Epidermal melanocyte (primary cell): ENCODE results near the gene PIEZO2.
"Not testable (repeated sequence)": the region's sequence is repeated elsewhere in the genome, so short reads cannot be mapped to it uniquely, and the experiment has no call there.

Experiments used
- DNase-seq: peaks from one replicate; pipeline ENCODE4 v3.0.0; 2011; ENCODE audit warnings: low spot score; ENCODE audit not compliant: insufficient read length

The PIEZO2 gene

DNA sequence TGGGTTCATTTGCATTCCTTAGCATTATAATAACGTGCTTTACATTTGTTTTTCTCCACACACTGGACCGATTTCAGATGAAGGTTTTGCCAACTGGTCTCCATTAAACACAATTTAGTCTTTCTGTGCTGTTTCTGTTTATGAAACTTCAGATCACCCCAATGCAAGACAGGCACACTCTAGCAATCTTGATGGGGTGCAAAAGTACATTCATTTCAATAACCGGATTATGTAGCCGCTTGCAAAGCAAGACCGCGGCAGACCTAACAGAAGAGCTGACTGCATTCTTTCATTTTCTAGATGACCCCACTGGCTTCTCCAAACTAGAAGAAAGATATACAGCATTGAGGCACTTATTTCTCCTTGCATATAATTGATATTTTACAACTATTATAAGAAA lies 301.5 kb downstream of the PIEZO2 start:
- DNase-seq = no peak

DNA sequence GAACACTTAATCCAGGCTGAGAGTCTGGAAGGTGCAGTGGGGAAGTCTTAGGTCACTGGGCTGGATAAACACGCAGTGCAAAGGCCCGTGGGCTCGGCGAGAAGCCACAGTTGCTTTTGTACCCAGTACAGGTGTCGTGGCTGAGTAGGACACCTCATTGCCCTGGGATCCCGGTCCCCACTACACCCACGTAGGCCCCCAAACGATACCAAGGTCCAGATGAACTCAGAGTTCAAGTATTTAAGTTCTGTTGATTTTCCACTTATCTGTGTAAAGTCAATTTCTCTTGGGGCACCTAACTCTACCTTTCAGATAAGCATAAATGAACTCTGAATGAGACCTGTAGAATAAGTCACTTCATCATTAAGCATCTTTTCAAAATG lies 302.0 kb downstream of the PIEZO2 start:
- DNase-seq = no peak

DNA sequence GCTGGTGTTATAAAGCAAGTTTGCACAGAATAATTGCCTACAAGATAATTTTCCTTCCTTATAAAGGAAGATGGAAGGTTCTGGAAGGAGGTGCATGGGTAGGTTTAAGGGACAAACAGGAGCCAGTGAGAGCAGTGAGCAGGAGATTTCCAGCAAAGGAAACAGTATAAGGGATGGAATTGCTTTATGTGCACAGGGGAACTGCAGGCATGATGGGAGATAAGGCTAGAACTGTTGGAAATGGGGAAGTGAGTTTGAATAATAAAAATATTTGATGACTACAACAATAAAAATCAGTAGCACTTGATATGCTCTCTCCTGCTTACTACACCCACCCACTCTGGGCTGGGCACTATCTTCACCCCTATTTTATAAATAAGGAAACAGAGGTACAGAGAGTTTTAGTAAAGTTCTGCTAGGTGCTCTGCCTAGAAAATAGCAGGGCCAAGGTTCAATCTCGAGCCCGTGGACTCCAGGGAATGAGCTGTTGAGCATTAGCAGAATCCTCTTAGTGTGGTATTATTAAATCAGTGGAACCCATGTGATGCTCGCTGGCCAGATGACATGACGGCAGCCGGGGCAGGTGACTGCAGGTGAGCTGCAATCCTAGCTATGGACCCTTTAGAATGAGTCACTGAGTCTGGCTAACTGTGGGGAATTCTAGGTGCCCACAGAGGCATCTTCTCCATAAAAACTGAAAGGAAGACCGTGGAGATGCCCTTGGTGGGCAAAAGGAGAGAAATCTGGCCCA lies 302.5 kb downstream of the PIEZO2 start:
- DNase-seq = no peak

DNA sequence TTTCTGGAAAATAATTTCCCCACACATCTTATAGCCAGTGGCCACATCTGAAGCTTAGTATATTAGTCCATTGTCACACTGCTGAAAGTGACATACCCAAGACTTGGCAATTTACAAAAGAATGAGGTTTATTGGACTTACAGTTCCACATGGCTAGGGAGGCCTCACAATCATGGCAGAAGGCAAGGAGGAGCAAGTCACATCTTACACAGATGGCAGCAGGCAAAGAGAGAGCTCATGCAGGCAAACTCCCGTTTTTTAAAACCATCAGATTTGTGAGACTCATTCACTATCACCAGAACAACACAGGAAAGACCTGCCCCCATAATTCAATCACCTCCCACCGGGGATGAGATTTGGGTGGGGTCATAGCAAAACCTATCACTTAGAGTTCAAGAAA lies 303.3 kb downstream of the PIEZO2 start:
- not testable (repeated sequence) for DNase-seq

DNA sequence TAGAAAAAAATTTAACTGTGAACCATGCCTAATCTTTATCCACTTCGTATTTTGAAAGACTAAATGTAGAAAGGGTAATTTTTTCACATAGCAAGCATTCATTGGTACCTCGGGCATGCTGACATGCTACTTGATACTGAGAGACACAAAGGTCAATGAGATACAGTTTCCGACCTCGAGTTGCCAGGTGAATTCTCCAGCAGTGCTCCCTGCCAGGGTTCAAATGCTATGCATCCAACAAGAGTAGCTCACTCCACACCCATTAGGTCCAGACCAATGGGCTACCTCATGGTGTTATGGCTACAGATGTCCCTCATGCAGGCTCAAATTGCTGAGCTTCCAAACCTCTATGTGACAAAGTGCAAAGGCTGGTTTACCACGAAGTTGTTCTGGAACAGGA lies 305.8 kb downstream of the PIEZO2 start:
- DNase-seq = no peak

DNA sequence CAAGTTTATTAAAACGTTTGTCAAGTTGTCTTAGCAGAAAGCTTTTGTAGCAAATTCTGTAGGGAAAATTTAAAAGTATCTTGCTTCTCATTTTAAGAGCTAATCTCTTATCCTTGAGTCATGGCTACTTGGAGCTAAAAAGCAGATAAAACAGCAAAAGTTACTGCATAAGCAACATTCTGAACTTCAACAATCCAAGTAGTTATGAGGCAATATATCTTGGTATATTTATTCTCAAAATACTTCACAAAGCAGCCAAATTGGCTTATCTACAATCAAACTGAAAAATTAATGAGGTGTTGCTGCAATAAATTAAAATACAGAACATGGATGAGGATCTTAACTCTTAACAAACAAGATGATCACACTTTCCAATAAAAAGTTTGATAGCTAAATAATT lies 306.5 kb downstream of the PIEZO2 start:
- no peak for DNase-seq

DNA sequence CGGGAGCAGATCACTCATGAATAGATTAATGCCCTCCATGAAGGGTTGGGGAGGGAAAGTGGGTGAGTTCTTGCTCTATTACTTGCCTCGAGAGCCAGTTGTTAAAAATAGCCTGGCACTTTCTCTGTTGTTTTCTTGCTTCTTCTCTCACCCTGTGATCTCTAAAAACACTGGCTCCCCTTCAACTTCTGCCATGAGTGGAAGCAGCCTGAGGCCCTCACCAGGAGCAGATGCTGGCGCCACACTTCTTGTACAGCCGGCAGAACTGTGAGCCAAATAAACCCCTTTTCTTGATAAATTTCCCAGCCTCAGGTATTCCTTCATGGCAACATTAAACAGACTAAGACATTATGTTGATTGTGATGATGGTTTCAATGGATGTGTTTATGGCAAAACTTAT lies 307.0 kb downstream of the PIEZO2 start:
- DNase-seq = no peak

DNA sequence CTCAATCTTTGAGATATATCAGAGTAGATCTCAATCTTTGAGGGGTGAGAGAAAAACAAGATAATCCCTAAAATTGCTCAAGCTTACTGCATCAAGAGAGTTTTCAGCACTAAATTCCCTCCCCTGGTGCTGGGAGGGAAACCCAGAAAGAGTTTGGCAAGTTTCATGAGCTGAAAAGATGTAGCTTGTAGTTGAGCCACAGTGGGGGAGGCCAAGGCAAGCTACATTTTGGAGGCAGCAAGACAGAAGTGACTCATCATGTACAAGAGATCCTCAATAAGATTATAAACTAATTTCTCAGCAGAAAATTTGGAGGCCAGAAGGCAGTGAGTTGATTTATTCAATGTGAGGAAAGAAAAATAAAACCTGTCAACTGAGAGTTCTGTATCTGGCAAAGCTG lies 308.2 kb downstream of the PIEZO2 start:
- DNase-seq = no peak

DNA sequence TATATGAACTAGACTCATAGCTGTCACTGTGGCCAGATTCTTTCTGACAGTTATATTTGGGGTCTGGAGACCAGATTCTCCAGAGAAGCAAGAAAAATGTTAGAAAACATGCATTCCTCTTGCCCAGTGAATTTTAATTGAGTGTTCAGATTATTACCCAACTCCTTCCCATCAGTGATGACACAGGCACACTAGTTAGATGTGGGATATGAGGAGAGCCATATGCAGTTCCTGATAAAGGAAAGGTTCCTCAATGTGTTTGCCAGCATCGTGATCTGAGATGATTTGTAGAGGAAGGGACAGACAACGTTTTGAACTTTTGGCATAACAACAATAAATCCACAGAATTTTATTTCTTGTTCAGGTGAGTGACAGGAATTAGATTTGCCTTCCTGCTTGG lies 308.6 kb downstream of the PIEZO2 start:
- no peak for DNase-seq

DNA sequence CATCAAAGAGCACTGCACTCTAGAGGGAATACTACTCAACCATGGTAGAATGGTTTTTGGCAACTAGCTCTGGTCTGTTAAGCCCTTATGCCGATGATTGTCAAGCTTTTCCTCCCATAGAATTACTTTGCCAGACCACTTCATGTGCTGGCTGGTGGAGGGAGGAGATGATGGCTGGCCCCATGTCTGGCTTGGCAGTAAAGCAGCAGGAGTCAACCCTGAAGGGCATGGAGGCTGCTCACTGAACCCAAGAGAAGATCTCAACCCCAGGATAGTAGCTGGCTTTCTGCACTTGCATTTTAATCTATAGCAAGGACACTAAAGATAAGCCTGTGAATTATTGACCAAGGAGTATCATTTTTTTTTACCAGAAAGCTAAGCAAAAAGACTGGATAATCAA lies 309.9 kb downstream of the PIEZO2 start:
- no peak for DNase-seq

DNA sequence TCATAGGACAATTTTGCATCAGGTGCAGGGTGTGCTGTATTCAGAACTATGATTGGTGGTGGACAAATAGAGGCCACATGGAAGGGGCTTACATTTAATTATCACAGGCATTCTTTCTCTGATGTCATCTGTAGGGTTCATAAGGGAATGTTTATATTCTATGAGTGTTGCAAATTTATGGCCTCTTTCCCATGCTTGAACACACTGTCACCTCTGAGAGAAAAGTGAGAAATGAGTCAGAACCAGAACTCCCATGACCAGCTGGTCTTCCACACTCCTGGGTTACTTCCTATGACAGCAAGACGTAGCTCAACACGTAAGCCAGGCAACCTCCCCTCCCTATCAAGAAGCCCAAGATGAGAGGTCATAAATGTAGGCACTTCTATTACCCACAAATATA lies 310.8 kb downstream of the PIEZO2 start:
- DNase-seq = no peak

DNA sequence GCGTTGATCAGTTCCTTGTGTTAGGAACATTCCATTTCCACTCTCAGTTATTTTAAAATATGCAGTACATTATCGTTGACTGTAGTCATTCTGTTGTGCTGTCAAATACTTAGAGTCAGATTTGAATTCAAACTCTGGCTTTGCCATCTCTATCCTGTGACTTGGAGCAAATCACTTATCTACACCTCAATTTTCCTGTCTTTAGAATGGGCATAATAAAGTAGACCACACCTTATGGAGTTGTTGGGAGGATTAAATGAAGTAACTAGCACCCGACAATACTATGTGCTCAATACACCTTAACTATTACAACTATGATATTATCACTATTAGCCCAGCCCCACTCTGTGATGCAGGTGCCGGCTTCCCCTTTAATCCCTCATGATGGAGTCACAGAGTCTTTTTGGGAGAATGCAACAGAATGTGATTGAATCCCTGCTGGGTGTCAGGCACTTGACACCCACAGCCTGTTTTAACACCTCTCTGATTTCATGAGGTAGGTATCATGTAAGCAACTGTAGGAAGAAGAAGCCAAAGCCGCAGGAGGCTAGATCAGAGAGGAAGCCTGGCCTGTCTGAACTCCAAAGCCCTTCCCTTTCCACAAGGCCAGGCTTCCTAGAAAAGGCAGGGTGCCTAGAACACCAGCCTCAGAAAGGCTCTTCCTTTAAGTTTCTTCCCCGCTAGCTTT lies 315.1 kb downstream of the PIEZO2 start:
- DNase-seq = no peak

DNA sequence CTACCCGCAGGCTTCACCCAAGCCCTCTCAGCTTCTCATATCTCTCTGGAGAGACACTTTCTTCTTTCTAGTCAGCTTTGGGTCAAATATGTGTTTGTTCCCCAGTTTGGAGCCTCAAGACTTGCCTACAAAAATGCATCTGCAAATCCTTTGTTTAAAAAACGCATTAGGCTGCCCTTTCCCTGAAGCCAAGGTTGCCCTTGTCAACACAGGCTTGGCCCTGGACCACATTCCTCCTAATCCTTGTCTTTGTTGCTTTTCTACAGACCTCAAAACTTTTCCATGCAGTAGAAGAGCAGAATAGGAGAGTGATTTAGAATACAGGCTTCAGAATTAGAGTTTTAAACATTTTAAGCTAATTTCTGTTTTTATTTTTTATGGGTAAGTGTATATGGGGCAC lies 315.7 kb downstream of the PIEZO2 start:
- DNase-seq = no peak

DNA sequence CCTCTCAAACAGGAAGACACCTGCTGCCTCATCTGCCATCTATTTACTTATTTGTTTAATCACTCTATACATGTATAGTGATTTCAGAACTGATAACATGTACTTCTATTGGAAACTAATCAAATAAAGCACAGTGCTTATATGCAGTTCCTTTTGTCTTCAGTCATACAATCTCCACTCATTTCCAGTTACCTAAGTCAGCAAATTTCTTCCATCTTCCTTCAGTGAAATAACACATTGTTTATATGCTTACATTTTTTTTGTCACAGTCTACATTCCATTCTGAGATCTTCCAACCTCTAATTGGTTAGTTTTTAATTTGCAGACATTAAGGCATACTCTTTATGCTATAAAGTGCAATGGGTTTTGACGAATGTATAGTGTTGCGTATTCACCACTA lies 323.0 kb downstream of the PIEZO2 start:
- DNase-seq = no peak

DNA sequence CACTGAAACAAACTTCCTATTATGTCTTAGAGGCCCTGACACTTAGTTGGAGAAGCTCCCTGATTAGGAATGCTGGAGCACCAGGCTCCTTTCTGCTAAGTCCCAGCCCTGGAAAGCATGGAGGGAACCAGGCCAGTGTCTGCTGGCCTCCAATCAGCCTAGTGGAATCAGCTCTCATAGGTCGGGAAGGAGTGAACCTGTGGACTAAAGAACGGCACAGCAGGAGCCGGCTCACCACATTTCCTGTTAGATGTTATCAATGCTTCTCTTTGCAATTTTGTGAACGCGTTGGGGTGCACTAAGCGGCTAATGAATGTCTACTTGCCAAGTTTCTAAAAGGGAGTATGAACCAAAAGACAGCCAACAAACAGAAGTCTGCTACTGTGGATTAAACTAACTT lies 326.9 kb downstream of the PIEZO2 start:
- DNase-seq = no peak

DNA sequence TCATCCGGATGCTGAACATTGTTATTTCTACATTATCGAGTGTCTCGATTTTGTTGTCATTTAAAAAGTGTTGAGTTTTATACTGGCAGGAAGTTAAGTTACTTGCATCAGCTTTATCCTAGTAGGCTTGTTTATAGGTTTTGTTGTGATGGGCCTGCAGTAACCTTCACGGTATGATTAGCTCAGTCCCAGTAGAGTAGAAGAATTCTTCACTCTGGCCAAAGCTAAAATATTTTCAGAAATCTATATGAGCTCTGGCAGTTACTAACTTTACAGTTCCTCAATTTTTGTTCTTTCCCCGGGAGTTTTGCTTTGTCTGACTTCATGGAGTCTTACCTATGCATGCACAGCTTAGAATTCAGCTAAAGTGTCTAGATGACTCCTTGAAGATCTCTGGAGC lies 328.7 kb downstream of the PIEZO2 start:
- DNase-seq = no peak

DNA sequence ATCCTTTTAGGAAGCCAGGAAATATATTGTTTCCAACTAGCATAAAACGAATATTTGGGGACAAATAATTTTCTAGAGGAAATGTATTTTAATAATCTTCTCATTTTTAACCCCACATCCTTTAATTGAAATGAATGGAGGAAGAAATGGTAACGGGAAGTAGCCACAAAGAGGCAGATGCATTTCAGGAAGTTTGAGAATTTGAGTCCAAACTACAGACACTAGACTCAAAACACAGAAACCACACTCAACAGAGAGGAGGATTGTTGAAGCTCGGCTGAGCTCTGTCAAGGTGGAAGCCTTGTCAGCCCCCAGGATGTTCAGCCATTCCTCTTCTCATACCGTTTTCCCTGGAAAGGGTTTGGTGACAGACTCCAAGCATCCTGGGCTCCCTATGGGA lies 335.0 kb downstream of the PIEZO2 start:
- no peak for DNase-seq

DNA sequence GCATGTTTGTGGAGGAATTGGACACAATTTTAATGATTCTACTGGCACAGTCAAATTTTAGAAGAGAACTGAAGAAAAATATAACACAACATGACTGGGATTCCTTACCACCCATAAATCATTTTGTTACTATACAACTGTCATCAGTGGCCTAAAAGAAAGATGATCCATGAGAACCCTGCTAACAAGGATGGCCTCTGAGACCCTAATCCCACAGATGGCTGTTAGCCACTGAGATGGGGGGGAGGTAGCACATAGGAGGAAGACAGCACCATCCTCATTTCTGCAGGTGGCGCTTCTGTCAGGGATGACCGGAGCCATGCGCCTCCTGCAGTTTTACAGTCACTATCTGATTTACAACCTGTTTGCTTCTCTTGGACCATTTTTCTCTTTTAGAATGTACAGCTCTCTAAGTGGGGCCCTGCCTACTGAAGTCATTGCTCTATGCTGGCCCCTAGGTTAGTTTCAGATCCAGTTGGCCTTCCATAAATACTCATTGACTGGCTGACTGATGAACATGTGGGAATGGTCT lies 343.7 kb downstream of the PIEZO2 start:
- no peak for DNase-seq

DNA sequence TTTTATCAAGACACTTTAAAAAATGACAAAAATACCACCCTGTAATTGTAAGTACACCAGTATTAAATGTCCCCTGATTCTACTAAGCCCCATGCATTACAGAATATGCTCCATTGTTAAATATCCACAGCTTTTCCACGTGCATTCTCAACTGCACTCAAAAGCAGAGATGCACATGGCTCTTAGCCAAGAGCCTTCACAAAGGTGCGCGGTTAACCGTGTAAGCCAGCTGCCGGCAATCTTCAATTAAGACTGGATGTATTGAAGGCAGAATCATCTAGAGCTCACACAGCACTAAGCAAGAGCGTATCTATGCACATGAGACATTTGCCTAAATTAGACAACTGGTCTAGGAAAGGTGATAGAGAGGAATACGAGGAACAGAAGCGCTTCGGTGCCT lies 345.2 kb downstream of the PIEZO2 start:
- DNase-seq = no peak

DNA sequence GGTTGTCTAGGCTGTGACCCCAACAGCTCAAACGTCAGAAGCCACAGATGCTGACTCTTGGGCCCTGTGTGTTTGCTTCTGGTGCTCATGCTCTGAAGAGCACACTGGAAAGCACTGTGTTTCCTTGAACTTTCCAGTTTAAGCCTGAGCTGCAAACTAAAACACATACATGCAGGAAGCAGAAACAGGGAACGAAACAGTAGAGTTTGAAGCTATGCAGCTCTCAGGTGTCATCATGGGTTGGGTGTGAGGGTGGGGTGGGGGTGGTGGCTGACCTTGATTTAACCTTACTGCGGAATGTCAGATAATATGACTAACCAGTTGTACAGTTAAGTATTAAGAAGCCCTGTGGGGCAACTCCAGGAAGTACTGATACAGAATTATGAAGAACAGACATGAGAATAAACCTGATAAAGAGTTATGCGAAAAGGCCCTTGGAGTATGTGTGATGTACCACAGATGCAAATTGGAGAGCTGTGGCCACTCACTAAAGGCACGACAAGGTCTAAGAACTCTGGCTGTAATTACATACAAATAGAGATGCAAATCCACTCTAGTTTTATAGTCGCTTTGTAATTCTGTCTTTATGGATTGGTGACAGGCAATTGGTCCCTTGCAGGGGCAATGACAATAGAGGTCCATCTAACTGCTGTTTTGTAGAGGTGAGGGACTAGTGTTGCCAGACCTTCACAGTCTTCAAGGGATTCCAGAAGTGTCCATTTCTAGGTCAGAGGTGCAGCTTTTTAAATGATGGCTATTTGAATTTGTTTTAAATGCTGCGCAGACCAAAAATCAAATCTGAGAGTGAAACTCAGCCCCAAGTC lies 350.4 kb downstream of the PIEZO2 start:
- no peak for DNase-seq

DNA sequence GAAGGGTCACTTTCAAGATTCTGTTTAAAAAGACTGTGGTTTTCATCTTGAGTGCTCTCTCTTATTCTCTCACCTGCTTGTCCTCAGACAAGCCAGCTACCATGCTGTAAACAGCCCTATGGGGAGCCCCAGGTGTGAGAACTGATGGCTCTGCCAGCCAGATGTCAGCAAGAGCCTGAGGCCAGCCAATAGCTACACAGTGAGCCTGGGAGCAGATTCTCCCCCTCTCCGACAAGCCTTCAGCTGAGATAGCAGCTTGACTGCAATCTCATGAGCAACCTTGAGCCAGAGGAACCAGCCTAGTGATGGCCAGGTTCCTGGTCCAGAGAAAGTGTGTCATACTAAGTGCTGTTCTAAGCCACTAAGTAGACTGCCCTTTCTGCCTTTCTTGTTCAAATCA lies 351.5 kb downstream of the PIEZO2 start:
- no peak for DNase-seq

DNA sequence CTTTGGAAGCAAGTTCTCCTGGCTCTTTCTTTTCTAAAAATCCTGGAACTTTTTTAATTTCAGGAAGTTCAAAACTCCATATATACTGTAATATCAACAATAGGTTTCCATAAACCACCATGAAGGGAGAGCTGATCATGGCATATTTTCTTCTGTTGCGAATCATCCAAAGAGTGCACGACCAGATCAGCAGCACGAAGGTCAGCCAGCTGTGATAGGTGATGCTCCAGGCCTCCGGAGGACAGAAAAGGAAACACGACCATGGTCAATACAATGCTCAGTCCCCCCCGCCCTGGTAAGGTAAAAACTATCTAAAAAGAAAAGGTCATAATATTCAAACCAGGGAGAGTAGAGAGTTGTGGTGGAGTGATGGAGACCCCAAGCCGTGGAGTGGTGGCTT lies 354.6 kb downstream of the PIEZO2 start:
- no peak for DNase-seq
